ENCODE measurements around the gene XAGE2. TPM values are rescaled to one million over a fixed set of nuclear protein-coding genes. Genes with fewer than 3 reads are reported as not detected.
"Not testable (repeated sequence)": the region's sequence is repeated elsewhere in the genome, so short reads cannot be mapped to it uniquely, and the experiment has no call there.

The XAGE2 gene
- total and polyA plus RNA-seq, 2 donors (not counting 1 experiment from before 2014, with no cell fraction given) = not detected

- not testable (repeated sequence) for H3K4me3 ChIP-seq (replicated peaks in 1 of 4; ENCODE audit: control extremely low read depth in 1 of 4, insufficient read depth in 1 of 4, low read depth in 3 of 4, low read length in 4 of 4); H2AFZ ChIP-seq (ENCODE audit: low read length); H4K20me1 ChIP-seq (ENCODE audit: control insufficient read depth, extremely low read depth, insufficient read depth, low read length); H3K9me3 ChIP-seq (ENCODE audit: control insufficient read depth, insufficient read depth, low read depth, low read length); H3K9ac ChIP-seq (ENCODE audit: insufficient read depth, low read length); H3K36me3 ChIP-seq (ENCODE audit: control insufficient read depth, insufficient read depth, low read length); H3K4me1 ChIP-seq (ENCODE audit: control insufficient read depth, extremely low read depth, insufficient read depth, low read length); H3K79me2 ChIP-seq (ENCODE audit: control insufficient read depth, insufficient read depth, low read length); H3K27me3 ChIP-seq (ENCODE audit: control insufficient read depth, insufficient read depth, low read length); H3K27ac ChIP-seq (ENCODE audit: insufficient read depth, low read length); H3K4me2 ChIP-seq (ENCODE audit: extremely low read depth, insufficient read depth, low read length)
- peak in 1 of 2 donors; percentile 50 for DNase-seq (ENCODE audit: low read depth in 2 of 2)
- TF ChIP-seq, protein P1, sequence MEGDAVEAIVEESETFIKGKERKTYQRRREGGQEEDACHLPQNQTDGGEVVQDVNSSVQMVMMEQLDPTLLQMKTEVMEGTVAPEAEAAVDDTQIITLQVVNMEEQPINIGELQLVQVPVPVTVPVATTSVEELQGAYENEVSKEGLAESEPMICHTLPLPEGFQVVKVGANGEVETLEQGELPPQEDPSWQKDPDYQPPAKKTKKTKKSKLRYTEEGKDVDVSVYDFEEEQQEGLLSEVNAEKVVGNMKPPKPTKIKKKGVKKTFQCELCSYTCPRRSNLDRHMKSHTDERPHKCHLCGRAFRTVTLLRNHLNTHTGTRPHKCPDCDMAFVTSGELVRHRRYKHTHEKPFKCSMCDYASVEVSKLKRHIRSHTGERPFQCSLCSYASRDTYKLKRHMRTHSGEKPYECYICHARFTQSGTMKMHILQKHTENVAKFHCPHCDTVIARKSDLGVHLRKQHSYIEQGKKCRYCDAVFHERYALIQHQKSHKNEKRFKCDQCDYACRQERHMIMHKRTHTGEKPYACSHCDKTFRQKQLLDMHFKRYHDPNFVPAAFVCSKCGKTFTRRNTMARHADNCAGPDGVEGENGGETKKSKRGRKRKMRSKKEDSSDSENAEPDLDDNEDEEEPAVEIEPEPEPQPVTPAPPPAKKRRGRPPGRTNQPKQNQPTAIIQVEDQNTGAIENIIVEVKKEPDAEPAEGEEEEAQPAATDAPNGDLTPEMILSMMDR (conservative IDR thresholded peaks at IDR 0.05 in 1 of 2, IDR thresholded peaks at IDR 0.05 in 1 of 2; ENCODE audit: low read depth in 1 of 2, low read length in 2 of 2) = peak; percentile 45 to 63
These were observed 23.4 kb upstream of the XAGE2 start for GRCh38 chrX:52345402-52345801.

- no peaks in the 10 kb centered on the region for H3K79me2 ChIP-seq (ENCODE audit: control insufficient read depth, insufficient read depth, low read length)
- no peaks in the 10 kb centered on the region for H3K9me3 ChIP-seq (ENCODE audit: control insufficient read depth, insufficient read depth, low read depth, low read length)
- no peaks in the 10 kb centered on the region for H4K20me1 ChIP-seq (ENCODE audit: control insufficient read depth, extremely low read depth, insufficient read depth, low read length)
- no peak overlapping the region for H3K9ac ChIP-seq (ENCODE audit: insufficient read depth, low read length)
- H3K27me3 ChIP-seq (ENCODE audit: control insufficient read depth, insufficient read depth, low read length) = no peaks in the 10 kb centered on the region
- TF ChIP-seq, protein P1 (conservative IDR thresholded peaks at IDR 0.05 in 1 of 2, IDR thresholded peaks at IDR 0.05 in 1 of 2; ENCODE audit: low read depth in 1 of 2, low read length in 2 of 2) = no peak
- H2AFZ ChIP-seq (ENCODE audit: low read length) = no peak overlapping the region
- peak in 1 of 2 donors; percentile 4 for DNase-seq (ENCODE audit: low read depth in 2 of 2)
- H3K27ac ChIP-seq (ENCODE audit: insufficient read depth, low read length) = no peak overlapping the region
- no peaks in the 10 kb centered on the region for H3K36me3 ChIP-seq (ENCODE audit: control insufficient read depth, insufficient read depth, low read length)
- no peak overlapping the region for H3K4me2 ChIP-seq (ENCODE audit: extremely low read depth, insufficient read depth, low read length)
- no peak overlapping the region for H3K4me3 ChIP-seq (replicated peaks in 1 of 4; ENCODE audit: control extremely low read depth in 1 of 4, insufficient read depth in 1 of 4, low read depth in 3 of 4, low read length in 4 of 4)
- no peaks in the 10 kb centered on the region for H3K4me1 ChIP-seq (ENCODE audit: control insufficient read depth, extremely low read depth, insufficient read depth, low read length)
These were observed 22.4 kb upstream of the XAGE2 start for GRCh38 chrX:52346174-52347165.

GRCh38 chrX:52349681-52350080 lies 19.1 kb upstream of the XAGE2 start:
- no peaks in the 10 kb centered on the region for H3K27me3 ChIP-seq (ENCODE audit: control insufficient read depth, insufficient read depth, low read length)
- no peaks in the 10 kb centered on the region for H3K4me1 ChIP-seq (ENCODE audit: control insufficient read depth, extremely low read depth, insufficient read depth, low read length)
- no peaks in the 10 kb centered on the region for H3K36me3 ChIP-seq (ENCODE audit: control insufficient read depth, insufficient read depth, low read length)
- TF ChIP-seq EZH2 (IDR thresholded peaks at IDR 0.05; ENCODE audit: low read length, missing control alignments) = no peak
- TF ChIP-seq, protein P1 (conservative IDR thresholded peaks at IDR 0.05 in 1 of 2, IDR thresholded peaks at IDR 0.05 in 1 of 2; ENCODE audit: low read depth in 1 of 2, low read length in 2 of 2) = no peak
- no peak overlapping the region for H2AFZ ChIP-seq (ENCODE audit: low read length)
- DNase-seq (ENCODE audit: low read depth in 2 of 2) = no peak
- H4K20me1 ChIP-seq (ENCODE audit: control insufficient read depth, extremely low read depth, insufficient read depth, low read length) = no peaks in the 10 kb centered on the region
- no peaks in the 10 kb centered on the region for H3K9me3 ChIP-seq (ENCODE audit: control insufficient read depth, insufficient read depth, low read depth, low read length)
- H3K27ac ChIP-seq (ENCODE audit: insufficient read depth, low read length) = no peak overlapping the region
- no peaks in the 10 kb centered on the region for H3K79me2 ChIP-seq (ENCODE audit: control insufficient read depth, insufficient read depth, low read length)
- no peak overlapping the region for H3K9ac ChIP-seq (ENCODE audit: insufficient read depth, low read length)
- H3K4me3 ChIP-seq (replicated peaks in 1 of 4; ENCODE audit: control extremely low read depth in 1 of 4, insufficient read depth in 1 of 4, low read depth in 3 of 4, low read length in 4 of 4) = no peak overlapping the region
- H3K4me2 ChIP-seq (ENCODE audit: extremely low read depth, insufficient read depth, low read length) = no peak overlapping the region
